Hypothalamus (tissue), 51 donors: Measurements from ENCODE around the gene CLSTN2.
A peak's percentile ranks its signal among the peaks of the same experiment; 100 is the strongest.

Source experiments
- DNase-seq, 51 donors: peaks; one replicate each; lab custom pipeline; 2025; lab: John Stamatoyannopoulos, UW

Gene CLSTN2

DNA sequence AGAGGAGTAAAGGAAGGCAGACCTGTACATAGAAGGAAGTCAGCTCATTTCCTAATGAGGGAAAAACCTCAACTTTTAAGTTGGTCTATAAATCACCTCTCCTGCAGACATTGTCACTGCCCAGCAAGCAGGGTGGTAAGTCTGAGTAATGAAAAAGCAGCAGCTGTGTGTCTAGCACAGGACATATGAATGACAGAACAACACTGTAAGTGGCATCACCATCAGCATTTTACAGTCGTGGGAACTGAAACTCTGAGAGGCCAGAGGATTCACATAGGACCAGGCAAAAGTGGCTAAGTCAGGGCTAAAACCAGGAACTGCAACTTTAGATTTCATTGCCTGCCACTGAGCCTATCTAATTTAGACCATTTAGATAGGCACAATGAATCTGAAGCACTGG is 235.6 kb downstream of the CLSTN2 start:
- no peak for DNase-seq

DNA sequence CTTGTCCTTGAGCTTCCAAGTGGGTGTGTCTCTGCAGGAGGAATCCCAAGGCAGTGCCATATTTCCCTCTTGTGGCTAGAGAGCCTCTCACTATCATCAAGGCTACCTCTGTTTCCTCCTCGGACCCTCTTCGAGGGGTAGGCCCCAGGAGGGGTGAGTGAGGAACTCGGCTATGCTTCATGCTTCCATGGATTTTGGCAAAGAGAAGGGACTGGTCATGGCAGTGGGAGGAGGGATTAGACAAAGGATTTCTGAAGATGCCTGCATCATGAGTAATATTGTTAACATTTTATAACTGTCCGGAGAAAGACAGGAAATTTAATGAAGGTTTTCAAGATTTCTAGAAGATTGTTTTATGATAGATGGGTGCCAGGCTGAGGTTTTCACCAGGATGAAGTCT is 241.5 kb downstream of the CLSTN2 start:
- no peak for DNase-seq

DNA sequence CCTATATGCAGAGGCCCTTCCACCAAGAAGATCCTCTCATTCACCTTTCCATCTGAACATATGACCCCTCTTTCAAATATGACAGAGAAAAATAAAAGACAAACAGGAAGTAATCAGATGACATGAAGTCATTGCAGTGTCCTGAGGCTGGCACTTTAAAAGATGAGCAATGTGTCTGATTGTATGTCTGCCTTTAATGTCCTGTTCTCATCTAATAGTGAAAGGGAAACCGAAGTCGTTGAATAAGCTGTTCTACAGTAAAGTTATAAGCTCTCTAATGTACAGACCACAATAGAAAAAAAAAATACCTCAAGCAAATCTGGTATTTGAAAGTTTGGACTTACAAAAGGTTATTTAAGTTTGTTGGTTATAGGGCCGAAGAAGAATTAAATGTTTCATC is 243.0 kb downstream of the CLSTN2 start:
- DNase-seq, result no peak

DNA sequence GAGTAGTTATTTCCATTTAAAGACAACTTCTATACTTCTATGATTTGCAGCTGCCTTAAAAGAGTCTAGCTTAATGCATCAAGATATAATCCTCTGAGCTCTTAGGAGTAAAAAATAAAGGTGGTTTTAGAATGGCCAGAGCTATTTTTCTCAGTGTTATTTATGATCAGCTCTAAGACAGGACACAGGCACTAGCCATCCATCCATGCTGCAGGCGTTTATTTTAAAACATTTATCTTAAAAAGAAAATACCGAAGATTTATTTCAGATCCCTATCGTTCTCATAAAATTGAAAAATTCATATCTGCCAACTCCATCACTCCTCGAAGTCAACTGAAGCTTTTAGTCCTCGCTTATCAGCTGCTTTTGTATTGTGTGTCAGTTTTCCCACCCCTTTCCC is 243.5 kb downstream of the CLSTN2 start:
- no peak for DNase-seq

DNA sequence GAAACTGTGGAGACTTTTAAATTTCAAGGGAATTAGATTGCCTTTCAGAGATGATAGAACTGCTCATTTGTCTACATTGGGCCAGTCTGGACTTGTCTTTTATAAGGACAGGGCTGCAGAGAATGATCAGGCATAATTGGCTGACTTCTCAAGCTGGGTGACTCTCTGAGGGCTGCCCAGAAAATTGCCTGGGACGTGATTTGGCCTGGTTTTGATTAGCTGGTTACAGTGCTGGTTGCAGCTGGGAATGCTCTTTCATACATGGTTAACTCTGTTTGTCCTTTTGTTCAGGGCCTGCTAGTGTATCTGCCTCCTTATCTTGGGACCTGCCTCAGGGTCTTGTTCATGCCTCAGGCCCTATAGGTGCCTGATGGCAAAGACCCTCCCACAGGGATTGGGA is 245.6 kb downstream of the CLSTN2 start:
- no peak for DNase-seq

DNA sequence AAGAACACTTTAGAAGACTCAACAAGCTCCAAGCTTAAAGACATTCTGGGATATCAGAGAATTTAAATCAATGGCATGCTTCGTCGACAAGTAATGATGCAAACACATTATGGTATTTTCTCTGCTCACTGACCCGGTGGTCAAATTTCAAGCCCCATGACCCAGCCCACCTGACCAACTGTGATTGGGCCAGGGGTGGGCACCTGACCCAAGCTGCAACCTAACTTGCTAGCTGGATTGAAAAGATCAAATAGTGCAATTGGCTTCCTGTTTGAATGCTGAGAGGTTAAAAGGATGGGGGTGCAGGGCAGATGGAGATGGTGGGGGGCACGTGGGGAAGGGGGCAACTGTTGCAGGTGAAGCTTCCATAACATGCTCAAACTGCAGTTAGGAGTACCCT is 250.4 kb downstream of the CLSTN2 start:
- no peak for DNase-seq

DNA sequence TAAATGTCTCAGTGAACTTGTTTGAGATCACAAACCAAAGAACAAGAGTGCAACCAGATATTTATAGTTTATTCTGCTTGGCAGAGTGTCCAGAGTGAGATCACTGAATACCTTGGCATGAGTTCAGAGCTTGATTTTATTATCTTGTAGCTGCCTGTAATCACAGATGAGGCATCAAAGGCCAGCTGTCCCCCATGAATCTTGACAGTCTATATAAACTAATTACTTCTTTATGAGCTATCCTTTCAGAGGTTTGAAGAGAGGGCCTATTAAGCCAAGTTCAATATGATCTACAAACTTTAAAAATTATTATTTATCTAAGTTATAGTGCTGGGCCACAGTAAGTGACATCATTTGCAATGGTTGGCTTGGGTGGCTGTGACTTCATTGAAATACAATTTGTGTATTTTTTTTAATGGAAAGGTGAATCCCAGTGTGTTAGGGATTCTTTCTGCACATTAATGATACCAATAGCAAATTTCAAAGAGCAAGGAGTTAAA is 251.5 kb downstream of the CLSTN2 start:
- peak in 1 of 51 donors; percentile 11 for DNase-seq

DNA sequence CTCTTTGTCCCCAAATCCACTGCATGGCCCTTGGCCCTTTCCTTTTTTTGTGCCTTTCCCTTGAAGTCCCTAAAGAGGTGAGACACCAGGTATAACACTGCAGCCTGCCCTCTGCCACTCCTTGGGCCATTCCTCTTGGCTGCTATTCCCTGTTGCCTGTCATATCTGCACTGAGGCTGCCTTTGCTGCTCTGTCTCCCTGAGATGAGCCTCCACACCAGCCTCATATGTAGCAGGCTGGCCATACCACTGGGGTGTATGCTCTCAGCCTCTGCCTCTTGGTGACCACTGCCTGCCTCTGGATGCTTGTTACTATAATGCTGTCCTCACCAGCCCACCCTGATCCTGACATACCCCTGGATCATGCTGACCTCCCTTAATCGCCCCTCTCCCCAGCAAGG is 252.0 kb downstream of the CLSTN2 start:
- DNase-seq, result no peak

DNA sequence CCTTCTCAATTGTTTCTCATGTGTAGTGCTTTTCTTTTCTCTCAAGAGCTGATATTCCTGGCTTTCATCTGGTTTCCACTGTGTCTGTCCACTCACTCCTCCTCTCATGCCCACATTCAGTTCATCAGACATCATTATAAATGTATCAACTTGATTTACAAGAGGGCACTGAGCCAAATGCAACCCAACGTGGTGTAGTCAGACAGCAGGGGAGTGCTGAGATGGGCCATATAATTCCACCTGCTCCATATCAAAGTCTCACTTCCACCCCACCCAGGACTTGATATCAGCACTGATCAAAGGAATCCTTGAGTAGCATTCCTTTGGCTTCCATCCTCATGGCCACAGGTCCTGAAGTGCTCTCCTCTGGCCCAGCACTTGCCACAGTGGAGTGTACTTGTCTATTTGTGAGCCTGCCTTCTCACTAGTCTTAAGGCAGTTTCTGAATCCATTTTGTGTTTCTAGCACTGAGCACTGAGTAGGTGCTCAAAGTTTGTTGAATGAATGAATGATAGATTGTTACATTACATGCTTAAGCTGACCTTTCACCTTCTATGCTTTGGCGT is 252.8 kb downstream of the CLSTN2 start:
- no peak for DNase-seq

DNA sequence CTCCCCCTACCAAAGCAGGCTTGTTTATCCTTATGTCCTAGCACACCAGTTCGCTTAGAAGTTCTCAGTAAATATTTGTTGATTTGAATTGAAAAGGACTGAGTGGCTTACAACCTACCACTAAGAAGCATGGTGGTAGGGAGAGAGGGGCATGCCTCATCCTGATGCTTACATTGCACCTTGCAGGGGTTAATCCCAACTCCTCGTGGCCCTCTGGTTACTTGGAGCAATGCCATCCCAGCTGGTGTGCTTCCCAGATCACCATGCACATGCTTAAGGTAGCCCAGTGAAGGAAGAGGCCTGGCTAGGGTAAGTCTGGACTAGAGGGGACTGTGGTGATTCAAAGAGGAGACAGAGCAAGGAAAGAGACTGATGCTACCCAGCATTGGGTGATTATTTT is 253.3 kb downstream of the CLSTN2 start:
- DNase-seq, result no peak

DNA sequence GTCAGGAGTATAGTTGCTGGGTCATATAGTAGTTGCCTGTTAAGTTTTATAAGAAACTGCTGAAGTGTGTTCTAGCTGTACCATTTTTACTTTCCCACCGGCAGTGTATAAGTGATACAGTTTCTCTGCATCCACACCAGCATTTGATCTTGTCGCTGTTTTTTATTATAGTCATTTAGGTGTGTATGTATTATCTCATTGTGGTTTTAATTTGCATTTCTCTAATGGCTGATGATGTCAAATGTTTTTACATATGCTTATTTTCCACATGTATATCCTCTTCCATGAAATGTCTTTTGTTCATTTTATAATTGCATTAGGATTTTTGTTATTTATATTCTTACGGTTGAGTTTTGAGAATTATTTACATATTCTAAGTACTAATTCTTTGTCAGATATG is 254.3 kb downstream of the CLSTN2 start:
- DNase-seq, result no peak

DNA sequence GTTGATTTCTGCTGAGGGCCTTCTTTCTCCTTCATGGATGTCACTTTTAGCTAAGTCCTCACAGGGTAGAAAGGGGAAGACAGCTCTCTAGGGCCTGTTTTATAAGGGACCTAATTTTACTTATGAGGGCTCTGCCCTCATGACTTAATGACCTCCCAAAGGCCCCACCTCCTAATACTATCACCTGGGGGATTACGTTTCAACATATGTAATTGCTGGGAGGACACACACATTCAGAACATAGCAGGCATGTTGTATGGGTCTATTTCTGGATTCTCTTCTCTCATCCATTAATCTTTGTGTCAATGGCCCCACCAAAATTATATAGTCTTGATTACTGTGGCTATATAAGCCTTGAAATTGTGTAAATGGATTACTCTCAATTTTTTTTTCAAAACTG is 255.0 kb downstream of the CLSTN2 start:
- DNase-seq, result no peak

DNA sequence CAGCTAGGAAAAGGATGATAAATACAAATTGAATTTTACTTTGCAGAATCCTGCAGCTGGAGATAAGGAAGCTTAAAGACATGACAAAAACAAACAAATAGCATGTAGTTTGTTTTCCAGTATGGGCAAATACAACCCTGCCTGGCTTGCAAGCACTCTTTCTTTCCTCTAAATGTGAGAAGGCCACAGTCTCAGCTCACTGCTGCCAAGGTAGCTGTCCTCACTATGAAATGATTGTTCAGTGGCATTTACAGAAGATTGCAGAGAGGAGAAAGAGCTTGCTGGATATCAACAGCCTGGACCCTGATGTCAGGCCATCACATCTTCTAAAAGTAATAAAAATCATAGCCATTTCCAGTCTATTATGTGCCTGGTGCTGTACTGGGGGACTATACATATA is 262.0 kb downstream of the CLSTN2 start:
- DNase-seq, result no peak

DNA sequence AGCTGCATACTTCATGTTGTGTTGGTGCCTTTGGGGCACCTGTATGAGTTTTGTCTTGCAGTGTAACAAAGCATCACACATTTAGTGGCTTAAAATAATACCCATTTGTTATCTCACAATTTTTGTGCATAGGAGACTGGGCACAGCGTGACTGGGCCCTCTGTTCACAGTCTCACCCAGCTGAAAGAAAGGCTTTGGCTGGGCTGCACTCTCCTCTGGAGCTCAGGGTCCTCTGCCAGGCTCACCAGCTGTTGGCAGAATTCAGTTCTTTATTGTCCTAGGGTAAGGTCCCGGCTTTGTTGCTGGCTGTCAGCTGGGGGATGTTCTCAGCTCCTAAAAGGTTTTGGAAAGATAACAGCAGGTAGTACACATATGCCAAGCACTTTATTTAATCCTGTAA is 263.3 kb downstream of the CLSTN2 start:
- DNase-seq, result peak in 42 of 51 donors; percentile 2 to 83 (median 51)

DNA sequence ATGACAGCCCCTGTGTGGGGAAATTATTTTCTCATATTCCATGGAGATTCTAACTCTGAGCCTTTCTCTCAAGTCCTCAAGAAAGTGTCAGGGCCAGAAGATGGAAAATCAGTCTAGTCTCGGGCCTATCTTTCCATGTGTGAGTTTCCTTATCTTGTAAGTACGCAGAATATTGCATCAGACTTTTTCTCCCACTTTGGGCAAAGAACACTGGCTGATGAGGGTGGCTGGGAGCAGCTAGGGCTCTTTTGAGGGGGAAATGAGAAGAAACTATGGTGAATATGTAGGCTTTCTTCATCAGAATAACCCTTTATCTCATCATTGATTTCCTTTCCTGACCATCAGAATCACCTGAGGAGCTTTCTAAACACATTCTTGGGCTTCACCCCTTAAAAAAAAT is 264.0 kb downstream of the CLSTN2 start:
- DNase-seq, result no peak

DNA sequence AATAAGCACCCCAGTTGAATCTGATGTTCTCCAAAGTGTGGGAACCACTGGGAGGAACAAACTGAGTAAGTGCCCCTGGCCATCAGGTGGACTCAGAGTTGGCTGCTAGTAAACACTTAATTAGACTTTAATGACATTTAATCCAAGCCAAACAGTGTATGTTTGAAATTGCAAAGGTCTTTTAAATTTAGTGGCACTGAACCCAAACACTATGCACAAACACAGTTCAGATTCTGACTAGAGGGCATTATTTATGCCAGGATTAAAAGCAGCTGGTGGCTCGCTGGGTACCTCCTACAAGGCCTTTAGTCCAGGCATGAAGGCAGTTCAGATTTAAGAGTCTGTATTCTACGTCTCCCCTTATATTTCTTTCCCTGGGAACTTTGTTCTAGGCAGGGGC is 264.8 kb downstream of the CLSTN2 start:
- DNase-seq, result no peak

DNA sequence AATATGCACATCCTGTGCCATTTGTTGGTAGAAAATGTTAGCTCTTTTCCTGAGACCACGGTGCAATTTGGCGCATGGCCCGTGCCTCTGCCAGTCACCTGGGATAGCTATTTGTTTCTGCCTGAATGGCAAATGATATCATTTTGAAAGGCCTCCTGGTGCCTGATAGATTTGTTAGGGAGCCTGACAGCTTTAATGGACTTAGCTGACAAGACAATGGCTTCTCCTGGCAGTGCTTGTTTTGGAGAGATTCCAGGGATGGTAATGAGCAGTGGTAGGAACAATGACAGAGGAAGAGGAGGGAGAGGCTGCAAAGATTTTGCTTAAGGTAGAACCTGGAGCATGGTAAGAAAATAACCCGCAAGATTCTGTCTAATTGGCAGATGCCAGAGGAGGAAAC is 268.5 kb downstream of the CLSTN2 start:
- peak in 1 of 51 donors; percentile 1 for DNase-seq

DNA sequence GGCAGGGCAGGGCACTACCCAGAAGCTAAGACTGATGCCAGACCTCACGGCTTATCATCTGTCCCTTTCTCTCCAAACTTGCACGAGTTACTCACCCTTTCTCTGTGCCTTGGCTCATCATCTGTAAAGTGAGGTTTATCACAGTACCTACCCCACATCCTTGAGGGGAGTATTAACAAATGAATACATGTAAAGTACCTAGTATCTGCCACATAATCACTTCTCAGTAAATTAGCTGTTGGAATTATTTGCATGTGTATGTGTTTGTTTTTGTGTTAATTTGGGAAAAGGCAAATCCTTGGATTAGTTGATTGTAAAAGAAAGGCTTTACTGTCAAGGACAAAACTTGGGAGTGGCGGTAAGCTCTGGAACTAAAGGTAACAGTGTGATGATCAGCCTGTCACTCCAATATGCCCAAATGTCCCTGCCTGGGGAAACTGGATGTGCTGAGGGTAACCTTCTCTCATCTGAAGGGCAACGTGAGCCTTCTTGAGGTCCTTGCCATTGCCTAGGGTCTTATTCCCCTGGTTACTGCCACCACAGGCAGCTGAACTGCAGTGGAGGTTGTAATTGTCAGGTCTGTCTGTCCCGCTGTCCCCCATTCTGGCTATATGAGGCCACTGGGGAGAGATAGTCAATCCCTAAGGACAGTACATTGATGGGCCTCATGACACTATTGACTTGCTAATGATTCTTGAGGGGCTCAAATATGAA is 269.4 kb downstream of the CLSTN2 start:
- DNase-seq, result no peak

DNA sequence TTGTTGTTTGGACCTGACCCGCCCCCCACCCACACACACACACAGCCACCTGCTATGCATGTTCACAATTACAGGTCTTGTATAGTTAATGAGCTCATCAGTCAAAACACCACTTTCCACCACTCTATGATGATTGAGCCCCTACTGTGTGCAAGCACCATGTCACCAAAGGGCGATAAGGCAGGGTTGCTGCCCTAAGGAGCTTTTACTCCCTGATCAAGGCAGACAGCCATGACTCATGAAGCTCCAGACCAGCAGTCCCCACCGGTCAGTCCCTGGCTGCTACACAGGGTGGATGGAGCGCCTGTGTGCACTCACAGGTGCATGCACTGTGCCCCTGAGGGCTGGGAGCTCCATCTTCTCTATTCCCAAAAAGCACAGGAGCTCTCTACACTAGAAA is 270.6 kb downstream of the CLSTN2 start:
- no peak for DNase-seq

DNA sequence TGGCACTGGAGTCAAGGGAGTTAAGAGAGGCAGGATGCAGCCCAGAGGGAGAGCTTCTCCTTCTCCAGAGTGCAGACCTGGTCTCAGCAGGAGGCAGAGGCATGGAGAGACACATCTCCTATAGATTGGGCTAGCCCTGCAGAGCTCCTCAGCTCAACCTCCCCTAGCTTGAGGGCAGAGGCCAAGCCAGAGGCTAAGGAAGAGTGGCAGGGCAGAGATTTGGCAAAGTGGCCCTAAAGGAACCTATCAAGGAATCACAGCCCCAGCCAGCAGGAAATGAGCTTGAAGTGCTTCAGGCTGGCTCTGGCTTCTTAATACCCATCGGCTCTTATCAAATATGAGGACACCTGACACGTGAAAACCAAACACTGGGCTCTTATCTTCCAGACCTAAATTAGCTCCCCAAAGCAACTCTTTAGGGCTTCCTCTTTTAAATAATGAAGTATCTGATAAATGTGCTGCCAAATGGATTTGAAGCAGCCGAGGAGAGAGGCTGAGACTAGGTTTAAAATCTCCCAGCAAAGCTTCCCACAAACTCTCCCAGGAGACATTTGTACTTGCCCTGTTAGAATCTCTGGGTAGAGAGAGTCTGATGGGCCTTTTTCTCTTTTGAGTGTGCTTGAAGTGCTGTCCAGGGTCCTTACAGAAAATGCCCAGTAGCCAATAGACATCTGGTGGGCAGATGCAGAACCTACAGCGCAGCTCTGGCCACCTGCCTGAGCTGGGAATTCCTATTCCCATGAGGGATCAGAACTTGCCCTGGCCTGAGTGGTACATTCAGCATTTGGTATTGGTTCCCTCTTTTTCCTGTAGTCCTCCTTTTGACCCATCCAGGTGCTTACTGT is 271.4 kb downstream of the CLSTN2 start:
- DNase-seq, result no peak

DNA sequence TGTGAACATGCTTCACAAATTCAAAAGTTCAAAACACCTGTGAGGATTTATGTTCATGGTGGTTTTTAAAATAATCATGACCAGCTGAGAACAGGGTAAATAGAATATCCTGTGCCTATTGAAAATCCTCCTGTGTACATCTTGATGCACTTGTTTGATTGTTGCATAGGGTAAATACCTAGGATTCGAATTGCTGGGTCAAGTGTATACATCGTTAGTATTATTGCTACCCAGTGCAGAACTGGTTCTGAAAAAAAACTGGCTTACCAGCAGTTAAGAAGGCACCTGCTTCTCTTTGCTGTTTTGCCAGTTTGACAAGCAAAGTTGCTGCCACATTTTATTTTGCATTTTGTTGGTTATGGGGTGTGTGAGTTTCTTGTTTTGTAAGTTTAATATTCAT is 272.6 kb downstream of the CLSTN2 start:
- DNase-seq, result no peak

DNA sequence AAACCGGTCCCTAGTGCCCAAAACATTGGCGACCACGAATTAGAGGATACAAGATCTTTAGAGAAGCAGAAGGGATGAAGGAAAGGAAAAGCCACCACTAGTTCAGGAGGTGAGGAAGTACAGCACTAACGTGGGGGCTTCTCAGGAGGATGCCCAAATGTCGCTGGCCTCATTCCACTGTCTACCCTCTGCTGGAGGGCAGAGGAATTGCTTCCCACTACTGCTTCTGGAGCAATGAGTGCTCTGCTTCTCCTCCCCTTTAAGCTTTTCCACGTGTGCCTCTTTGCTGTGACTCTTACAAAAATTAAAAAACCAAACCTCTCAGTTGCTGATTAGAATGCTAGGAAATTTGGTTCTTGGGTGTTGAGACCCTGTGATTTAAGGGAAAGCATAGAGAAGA is 281.3 kb downstream of the CLSTN2 start:
- DNase-seq, result no peak
